Neural cell (in vitro differentiated cells): ENCODE measurements around the gene FAF2.

Experiments used
- CTCF ChIP-seq: fragments of 450-650 bp; IDR thresholded peaks from 2 replicates; pipeline ENCODE4 v1.5.1; 2014; ENCODE audit warnings: antibody characterized with exemption, mild to moderate bottlenecking, moderate library complexity; ENCODE audit not compliant: poor library complexity, severe bottlenecking
- RAD21 ChIP-seq: fragments of 450-650 bp; conservative IDR thresholded peaks from 2 replicates; pipeline ENCODE4 v1.6.1; 2014; ENCODE audit warnings: antibody characterized with exemption, mild to moderate bottlenecking, moderate library complexity

- TF ChIP-seq CTCF (no peak), RAD21 (no peak)
These were observed 601 bp upstream of the FAF2 start for GRCh38 chr5:176447591-176447977.
